HEK293 (cell line): ENCODE measurements around the gene PRKG2.

ENCODE experiments used
- CTCF ChIA-PET: fragments of 350-600 bp; formaldehyde crosslinking; extraction: SDS; loops from one replicate; lab custom pipeline; 2021; ENCODE audit warnings: antibody characterized with exemption; lab: Yijun Ruan, JAX
- POLR2A ChIA-PET: fragments of 300-600 bp; formaldehyde crosslinking; extraction: SDS; loops from one replicate; lab custom pipeline; 2020; ENCODE audit warnings: antibody characterized with exemption, inconsistent platforms; lab: Yijun Ruan, JAX
- H3K27ac ChIP-seq: fragments of 200-500 bp; sonication (Bioruptor generic); 2 replicates; pipeline ENCODE4 v1.5.1; 2014; ENCODE audit warnings: low read depth, low read length, control low read depth, inconsistent platforms; ENCODE audit errors: extremely low read depth
- H3K36me3 ChIP-seq, 2 experiments: fragments of 200-500 bp in 1 of 2; sonication (Bioruptor generic) in 1 of 2; 1 replicate in 1 of 2; 2 replicates in 1 of 2; pipeline ENCODE4 v1.5.1; 2014 to 2017; ENCODE audit warnings: inconsistent platforms in 2 of 2, low read length in 2 of 2; ENCODE audit not compliant: control insufficient read depth in 2 of 2, insufficient read depth in 1 of 2
- H3K4me1 ChIP-seq: fragments of 200-500 bp; sonication (Bioruptor generic); 2 replicates; pipeline ENCODE4 v1.5.1; 2014; ENCODE audit warnings: mild to moderate bottlenecking, low read length, inconsistent platforms; ENCODE audit not compliant: control insufficient read depth, insufficient read depth
- H3K4me3 ChIP-seq: 2 replicates; pipeline ENCODE4 v1.5.1; 2011; ENCODE audit warnings: low read depth, mild to moderate bottlenecking, control low read depth, low read length, moderate library complexity
- H3K9me3 ChIP-seq: fragments of 200-500 bp; sonication (Bioruptor generic); 2 replicates; pipeline ENCODE4 v1.5.1; 2014; ENCODE audit warnings: low read depth, low read length, inconsistent platforms; ENCODE audit not compliant: control insufficient read depth, insufficient read depth
- CTCF ChIP-seq: fragments of 450-650 bp; formaldehyde crosslinking; IDR thresholded peaks from 2 replicates; pipeline ENCODE4 v1.5.1; 2016; ENCODE audit warnings: missing biosample characterization, missing genetic modification characterization
- GLI2 ChIP-seq: fragments of 450-650 bp; formaldehyde crosslinking; IDR thresholded peaks from 2 replicates; pipeline ENCODE4; 2017; ENCODE audit warnings: missing biosample characterization, missing genetic modification characterization, low read depth, borderline replicate concordance
- HOXC10 ChIP-seq: sonication (generic); formaldehyde crosslinking; IDR thresholded peaks from 2 replicates; pipeline ENCODE4 v1.8.1; 2023; ENCODE audit warnings: mild to moderate bottlenecking, missing genetic modification reagents
- INSM2 ChIP-seq: fragments of 450-650 bp; formaldehyde crosslinking; IDR thresholded peaks from 2 replicates; pipeline ENCODE4 v1.5.1; 2016; ENCODE audit warnings: missing biosample characterization, missing genetic modification characterization
- KLF1 ChIP-seq: fragments of 450-650 bp; formaldehyde crosslinking; IDR thresholded peaks from 2 replicates; pipeline ENCODE4 v1.5.1; 2016; ENCODE audit warnings: missing biosample characterization, missing genetic modification characterization
- YY1 ChIP-seq: fragments of 450-650 bp; formaldehyde crosslinking; IDR thresholded peaks from 2 replicates; pipeline ENCODE4 v1.5.1; 2018; ENCODE audit warnings: missing biosample characterization, missing genetic modification characterization
- YY2 ChIP-seq: fragments of 450-650 bp; formaldehyde crosslinking; IDR thresholded peaks from 2 replicates; pipeline ENCODE4 v1.5.1; 2016; ENCODE audit warnings: missing biosample characterization, missing genetic modification characterization
- ZBTB8A ChIP-seq: fragments of 450-650 bp; formaldehyde crosslinking; IDR thresholded peaks from 2 replicates; pipeline ENCODE4 v1.5.1; 2016; ENCODE audit warnings: missing biosample characterization, missing genetic modification characterization
- ZNF10 ChIP-seq: fragments of 450-650 bp; formaldehyde crosslinking; IDR thresholded peaks from 2 replicates; pipeline ENCODE4 v1.5.1; 2017; ENCODE audit warnings: missing biosample characterization, missing genetic modification characterization
- ZNF132 ChIP-seq: fragments of 450-650 bp; formaldehyde crosslinking; IDR thresholded peaks from 2 replicates; pipeline ENCODE4 v1.5.1; 2017; ENCODE audit warnings: missing biosample characterization, missing genetic modification characterization, borderline replicate concordance
- ZNF155 ChIP-seq: fragments of 450-650 bp; formaldehyde crosslinking; IDR thresholded peaks from 2 replicates; pipeline ENCODE4 v1.5.1; 2016; ENCODE audit warnings: missing biosample characterization, missing genetic modification characterization
- ZNF2 ChIP-seq: fragments of 450-650 bp; formaldehyde crosslinking; IDR thresholded peaks from 2 replicates; pipeline ENCODE4 v1.5.1; 2016; ENCODE audit warnings: missing biosample characterization, missing genetic modification characterization
- ZNF324 ChIP-seq: fragments of 450-650 bp; formaldehyde crosslinking; IDR thresholded peaks from 2 replicates; pipeline ENCODE4 v1.5.1; 2016; ENCODE audit warnings: missing biosample characterization, missing genetic modification characterization
- ZNF350 ChIP-seq: fragments of 450-650 bp; formaldehyde crosslinking; IDR thresholded peaks from 2 replicates; pipeline ENCODE4 v1.5.0; 2017; ENCODE audit warnings: missing biosample characterization, mild to moderate bottlenecking, missing genetic modification characterization
- ZNF398 ChIP-seq: fragments of 450-650 bp; formaldehyde crosslinking; IDR thresholded peaks from 2 replicates; pipeline ENCODE4 v1.5.1; 2017; ENCODE audit warnings: missing biosample characterization, missing genetic modification characterization
- ZNF404 ChIP-seq: fragments of 450-650 bp; formaldehyde crosslinking; IDR thresholded peaks from 2 replicates; pipeline ENCODE4 v1.5.1; 2017; ENCODE audit warnings: missing biosample characterization, missing genetic modification characterization
- ZNF426 ChIP-seq: fragments of 450-650 bp; formaldehyde crosslinking; IDR thresholded peaks from 2 replicates; pipeline ENCODE4 v1.5.1; 2017; ENCODE audit warnings: missing biosample characterization, missing genetic modification characterization, mild to moderate bottlenecking, inconsistent platforms, moderate library complexity
- ZNF585B ChIP-seq: fragments of 450-650 bp; formaldehyde crosslinking; IDR thresholded peaks from 2 replicates; pipeline ENCODE4 v1.5.1; 2016; ENCODE audit warnings: missing biosample characterization, missing genetic modification characterization
- ZNF629 ChIP-seq: fragments of 450-650 bp; formaldehyde crosslinking; IDR thresholded peaks from 2 replicates; pipeline ENCODE4 v1.5.1; 2017; ENCODE audit warnings: missing biosample characterization, missing genetic modification characterization
- ZNF639 ChIP-seq: fragments of 450-650 bp; formaldehyde crosslinking; IDR thresholded peaks from 2 replicates; pipeline ENCODE4 v1.5.1; 2016; ENCODE audit warnings: missing biosample characterization, missing genetic modification characterization
- ZNF677 ChIP-seq: fragments of 450-650 bp; IDR thresholded peaks from 2 replicates; pipeline ENCODE4 v1.5.0; 2018; ENCODE audit warnings: missing biosample characterization, mild to moderate bottlenecking, missing genetic modification characterization, moderate library complexity
- ZNF76 ChIP-seq: fragments of 450-650 bp; formaldehyde crosslinking; IDR thresholded peaks from 2 replicates; pipeline ENCODE4; 2016; ENCODE audit warnings: low read depth, missing biosample characterization, missing genetic modification characterization, borderline replicate concordance

The PRKG2 gene

GRCh38 chr4:81180916-81181315 lies 34.1 kb downstream of the PRKG2 start (continued):
- TF ChIP-seq INSM2 (tag by site-specific recombination), result no peak
- TF ChIP-seq ZNF585B, result no peak
- TF ChIP-seq ZNF2, result no peak
- TF ChIP-seq ZNF404 (tag by site-specific recombination), result no peak
- no peak for TF ChIP-seq KLF1 (tag by site-specific recombination)
- no peak for TF ChIP-seq ZNF350 (tag by site-specific recombination)
- no peak for TF ChIP-seq ZNF677 (tag by site-specific recombination)
- TF ChIP-seq ZBTB8A, result no peak
- TF ChIP-seq ZNF76, result no peak
- TF ChIP-seq ZNF132 (tag by site-specific recombination), result no peak
- no peak for TF ChIP-seq ZNF155 (tag by site-specific recombination)

GRCh38 chr4:81179326-81179725 lies 35.7 kb downstream of the PRKG2 start:
- ChIA-PET CTCF (no interaction called here), POLR2A (no interaction called here)
- Histone ChIP-seq H3K9me3 (no peaks in the 10 kb centered on the region), H3K27ac (no peak overlapping the region), H3K4me3 (no peak overlapping the region)
- TF ChIP-seq YY2, result no peak
- TF ChIP-seq GLI2 (tag by site-specific recombination), result no peak
- no peak for TF ChIP-seq ZNF324 (tag by site-specific recombination)
- TF ChIP-seq ZNF398 (tag by site-specific recombination), result no peak
- TF ChIP-seq ZNF629, result no peak
- no peak for TF ChIP-seq ZNF639 (tag by site-specific recombination)
- no peak for TF ChIP-seq ZNF426
- no peak for TF ChIP-seq ZNF10 (tag by site-specific recombination)
- no peak for TF ChIP-seq HOXC10 (CRISPR knock-in tag)
- TF ChIP-seq CTCF (tag by site-specific recombination), result no peak
- TF ChIP-seq YY1 (tag by site-specific recombination), result no peak
- TF ChIP-seq, all 188 proteins: peak for 0
- Histone ChIP-seq H3K36me3 (no peaks in the 10 kb centered on the region), H3K4me1 (no peaks in the 10 kb centered on the region)
